Loucy (cell line): ENCODE measurements around the gene PPM1F.

Experiments
- H2AFZ ChIP-seq: fragments of 200-600 bp; sonication (generic); 2 replicates; pipeline ENCODE4 v1.6.0; 2016; ENCODE audit warnings: antibody characterized with exemption, mild to moderate bottlenecking, low read length, moderate library complexity
- H3F3A ChIP-seq: fragments of 200-600 bp; 2 replicates; pipeline ENCODE4 v1.6.0; 2016; ENCODE audit warnings: antibody characterized with exemption, low read depth, mild to moderate bottlenecking
- H3K27me3 ChIP-seq: fragments of 200-600 bp; sonication (generic); 2 replicates; pipeline ENCODE4 v1.6.1; 2014; ENCODE audit warnings: low read length, mild to moderate bottlenecking; ENCODE audit not compliant: insufficient read depth, poor library complexity, severe bottlenecking
- H3K36me3 ChIP-seq: fragments of 200-600 bp; sonication (generic); 2 replicates; pipeline ENCODE4 v1.6.1; 2016; ENCODE audit warnings: low read length; ENCODE audit not compliant: insufficient read depth
- H3K4me1 ChIP-seq: fragments of 200-600 bp; sonication (generic); 2 replicates; pipeline ENCODE4 v1.5.1; 2014; ENCODE audit warnings: low read length, mild to moderate bottlenecking; ENCODE audit not compliant: insufficient read depth, poor library complexity, severe bottlenecking
- H3K4me2 ChIP-seq: fragments of 200-600 bp; sonication (generic); 2 replicates; pipeline ENCODE4 v1.6.0; 2014; ENCODE audit warnings: antibody characterized with exemption, low read length, low read depth, mild to moderate bottlenecking; ENCODE audit not compliant: poor library complexity, severe bottlenecking
- H3K4me3 ChIP-seq: fragments of 200-600 bp; sonication (generic); 2 replicates; pipeline ENCODE4 v1.5.1; 2014; ENCODE audit warnings: low read length, mild to moderate bottlenecking, mixed read lengths; ENCODE audit not compliant: poor library complexity, severe bottlenecking
- H3K79me2 ChIP-seq: fragments of 200-600 bp; sonication (generic); 2 replicates; pipeline ENCODE4 v1.6.1; 2014; ENCODE audit warnings: low read length; ENCODE audit not compliant: insufficient read depth
- H3K9ac ChIP-seq: fragments of 200-600 bp; sonication (generic); 2 replicates; pipeline ENCODE4 v1.6.0; 2014; ENCODE audit warnings: mild to moderate bottlenecking, low read depth, low read length, moderate library complexity; ENCODE audit not compliant: poor library complexity, severe bottlenecking
- H3K9me2 ChIP-seq: fragments of 200-600 bp; sonication (generic); replicated peaks from 2 replicates; pipeline ENCODE4 v1.6.1; 2016; ENCODE audit warnings: low read depth, low read length, mixed read lengths
- H3K9me3 ChIP-seq: fragments of 200-600 bp; sonication (generic); 2 replicates; pipeline ENCODE4 v1.6.1; 2014; ENCODE audit warnings: mild to moderate bottlenecking, antibody characterized with exemption, low read length, low read depth; ENCODE audit not compliant: insufficient read depth
- H4K20me1 ChIP-seq: fragments of 200-600 bp; sonication (generic); 2 replicates; pipeline ENCODE4 v1.6.0; 2014; ENCODE audit warnings: antibody characterized with exemption, low read length, mild to moderate bottlenecking; ENCODE audit not compliant: insufficient read depth, poor library complexity, severe bottlenecking
- CTCF ChIP-seq: fragments of 200-600 bp; sonication (generic); conservative IDR thresholded peaks from 2 replicates; pipeline ENCODE4 v1.5.1; 2014; ENCODE audit warnings: mild to moderate bottlenecking, antibody characterized with exemption, low read length
- EZH2phosphoT487 ChIP-seq: fragments of 200-600 bp; IDR thresholded peaks from 2 replicates; pipeline ENCODE4 v1.6.1; 2018; ENCODE audit warnings: antibody characterized with exemption, mild to moderate bottlenecking, moderate library complexity, borderline replicate concordance

The PPM1F gene

GRCh38 chr22:21928048-21928447, 24.6 kb downstream of the PPM1F start:
- H2AFZ ChIP-seq = no peak overlapping the region
- no peaks in the 10 kb centered on the region for H3K27me3 ChIP-seq
- TF ChIP-seq EZH2phosphoT487 = no peak
- no peak for TF ChIP-seq CTCF
- H3K9me3 ChIP-seq = no peaks in the 10 kb centered on the region
- H4K20me1 ChIP-seq = no peaks in the 10 kb centered on the region
- H3K4me3 ChIP-seq = no peak overlapping the region
- H3K79me2 ChIP-seq = no peaks in the 10 kb centered on the region
- H3K36me3 ChIP-seq = peaks cover 31% of the 10 kb centered on the region; the same call in 1 of the 2 replicates
- H3K4me1 ChIP-seq = peaks cover 16% of the 10 kb centered on the region
- H3K9ac ChIP-seq = no peak overlapping the region
- H3K4me2 ChIP-seq = no peak overlapping the region
- 0 out of 2 replicates have a peak, but pooled peaks cover 2% of the 10 kb centered on the region for H3F3A ChIP-seq
- H3K9me2 ChIP-seq = no peaks in the 10 kb centered on the region

- Histone ChIP-seq H3K4me3 (no peak overlapping the region), H3K4me2 (no peak overlapping the region), H3K27me3 (no peaks in the 10 kb centered on the region), H3K9me3 (no peaks in the 10 kb centered on the region), H3K36me3 (peaks cover 24% of the 10 kb centered on the region; the same call in 1 of the 2 replicates), H3K79me2 (no peaks in the 10 kb centered on the region), H2AFZ (no peak overlapping the region), H3K4me1 (peaks cover 16% of the 10 kb centered on the region), H3K9ac (no peak overlapping the region), H4K20me1 (no peaks in the 10 kb centered on the region), H3K9me2 (no peaks in the 10 kb centered on the region), H3F3A (0 out of 2 replicates have a peak, but pooled peaks cover 2% of the 10 kb centered on the region)
- TF ChIP-seq EZH2phosphoT487 (no peak), CTCF (no peak)
Measured at GRCh38 chr22:21927174-21927823, 25.3 kb downstream of the PPM1F start.

DNA sequence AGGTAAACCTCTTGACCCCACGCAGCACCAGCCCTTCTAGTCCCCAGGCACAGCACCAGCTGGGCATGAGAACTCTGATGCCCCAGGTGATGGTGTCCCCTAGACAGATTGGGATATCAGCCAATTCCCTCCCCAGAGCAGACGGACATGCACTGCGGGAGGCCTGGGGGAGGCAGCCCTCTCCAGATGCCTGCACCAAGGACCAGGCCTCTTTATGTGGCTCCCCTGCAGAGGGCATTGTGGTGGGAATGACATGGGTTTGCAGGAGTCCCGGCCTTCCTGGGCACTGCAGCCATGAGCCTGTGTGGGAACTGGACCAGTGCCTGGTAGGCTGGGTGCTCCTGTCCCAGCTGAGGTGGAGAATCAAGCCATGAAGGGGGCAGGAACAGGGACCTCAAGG, 25.9 kb downstream of the PPM1F start:
- TF ChIP-seq EZH2phosphoT487 (no peak), CTCF (no peak)
- Histone ChIP-seq H3K9me2 (no peaks in the 10 kb centered on the region), H2AFZ (no peak overlapping the region), H3K4me2 (no peak overlapping the region), H3K4me3 (no peak overlapping the region), H3K4me1 (peaks cover 16% of the 10 kb centered on the region), H3K36me3 (peaks cover 22% of the 10 kb centered on the region; the same call in 1 of the 2 replicates), H3F3A (0 out of 2 replicates have a peak, but pooled peaks cover 2% of the 10 kb centered on the region), H3K79me2 (no peaks in the 10 kb centered on the region), H3K9ac (no peak overlapping the region), H4K20me1 (no peaks in the 10 kb centered on the region), H3K27me3 (no peaks in the 10 kb centered on the region), H3K9me3 (no peaks in the 10 kb centered on the region)
